Lung (tissue), 12 donors: ENCODE measurements around the gene STPG1. TPM values are rescaled to one million over a fixed set of nuclear protein-coding genes. Genes with fewer than 3 reads are reported as not detected.

ENCODE experiments used
- ATAC-seq: fragments of 200-7000 bp; cut with Tn5 transposase; one replicate; pipeline ENCODE4 v1.9.1; 2020; ENCODE audit warnings: moderate number of reproducible peaks; ENCODE audit not compliant: insufficient read depth, low FRiP score
- DNase-seq, 3 donors: peaks; one replicate each; pipeline ENCODE4 v3.0.0-alpha.2; 2013 to 2017
- H3K27ac ChIP-seq, 2 donors: one replicate each; pipeline ENCODE4 v1.5.1; 2013; ENCODE audit warnings: mild to moderate bottlenecking in 2 of 2, moderate library complexity in 2 of 2, control low read depth in 1 of 2, inconsistent platforms in 1 of 2, low read depth in 1 of 2, low read length in 1 of 2
- H3K27me3 ChIP-seq, 3 donors: one replicate each; pipeline ENCODE4 v1.5.1; 2013; ENCODE audit warnings: low read length in 2 of 3; ENCODE audit not compliant: control insufficient read depth in 3 of 3, insufficient read depth in 3 of 3
- H3K36me3 ChIP-seq, 4 donors: one replicate each; pipeline ENCODE4 v1.5.1; 2013; ENCODE audit warnings: low read length in 4 of 4, mild to moderate bottlenecking in 1 of 4, moderate library complexity in 1 of 4; ENCODE audit not compliant: control insufficient read depth in 4 of 4, insufficient read depth in 4 of 4
- H3K4me1 ChIP-seq, 5 donors: one replicate each; pipeline ENCODE4 v1.5.1; 2013; ENCODE audit warnings: low read length in 5 of 5, mild to moderate bottlenecking in 2 of 5, moderate library complexity in 1 of 5; ENCODE audit not compliant: control insufficient read depth in 5 of 5, insufficient read depth in 5 of 5
- H3K4me3 ChIP-seq: one replicate; pipeline ENCODE4 v1.5.1; 2013; ENCODE audit warnings: mild to moderate bottlenecking, control low read depth, moderate library complexity
- H3K9ac ChIP-seq, 2 donors: one replicate each; pipeline ENCODE4 v1.5.1; 2013; ENCODE audit warnings: low read length in 2 of 2, control low read depth in 1 of 2; ENCODE audit not compliant: insufficient read depth in 1 of 2
- H3K9me3 ChIP-seq, 4 donors: one replicate each; pipeline ENCODE4 v1.5.1; 2013; ENCODE audit warnings: low read length in 3 of 4, mild to moderate bottlenecking in 1 of 4, moderate library complexity in 1 of 4; ENCODE audit not compliant: control insufficient read depth in 4 of 4, insufficient read depth in 3 of 4
- CTCF ChIP-seq: IDR thresholded peaks from 2 replicates; pipeline ENCODE4 v1.5.1; 2012; ENCODE audit warnings: mild to moderate bottlenecking; ENCODE audit errors: control extremely low read depth, extremely low read depth
- WGBS, 2 donors: extraction: QIAGEN DNeasy Blood & Tissue Kit; methylation state at CpG; one replicate each; pipeline ENCODE4 v1.1.7; 2013; 5-methylcytosine and 5-hydroxymethylcytosine counted together
- polyA plus RNA-seq, 2 donors: library from polyadenylated mRNA; stranded (reverse); fragments of 200-250 nt; gene quantifications; one replicate each; pipeline ENCODE4 v1.2.1, GENCODE V29; 2013
- total RNA-seq, 2 donors: library from RNA; depleted of rRNA in 1 of 2; stranded (reverse); fragments of >200 nt in 1 of 2; gene quantifications; one replicate each; pipeline ENCODE4 v1.2.1, GENCODE V29; 2014 to 2021
- donor health status: control.
- donor health status: control.
- donor health status: Bipolar disorder and iron deficiency.
- donor health status: healthy.
- donor health status: DM: yes; HTN: yes; CAD: no.

STPG1 gene
- total and polyA plus RNA-seq, 4 donors, result 6.7 to 13.5 (median 9.8) TPM

- Histone ChIP-seq H3K27me3 (no peaks in the 10 kb centered on the region), H3K4me3 (no peak overlapping the region), H3K9ac (no peak overlapping the region), H3K4me1 (peaks cover 0 to 4% (median 0%) of the 10 kb centered on the region in 5 donors), H3K36me3 (peaks cover 2 to 14% (median 4%) of the 10 kb centered on the region in 4 donors), H3K27ac (no peak overlapping the region), H3K9me3 (no peaks in the 10 kb centered on the region)
- whole genome bisulfite sequencing, 2 donors, result 94 to 95% methylated on average over 3 of the region's 3 CpGs
- no peak for TF ChIP-seq CTCF
- ATAC-seq, result no peak
- DNase-seq, result no peak
These were observed 11.4 kb upstream of the STPG1 start for GRCh38 chr1:24424990-24425389.

- Histone ChIP-seq H3K9ac (no peak overlapping the region), H3K9me3 (no peaks in the 10 kb centered on the region), H3K4me3 (no peak overlapping the region), H3K36me3 (peaks cover 2 to 14% (median 6%) of the 10 kb centered on the region in 4 donors), H3K27me3 (no peaks in the 10 kb centered on the region), H3K4me1 (peaks cover 0 to 4% (median 0%) of the 10 kb centered on the region in 5 donors), H3K27ac (no peak overlapping the region)
- no peak for TF ChIP-seq CTCF
- no peak for DNase-seq
- 82 to 91% methylated on average over 5 of the region's 5 CpGs for WGBS, 2 donors
- no peak for ATAC-seq
These were observed 10.6 kb upstream of the STPG1 start for GRCh38 chr1:24424207-24424606.

GRCh38 chr1:24421502-24421901 lies 7.9 kb upstream of the STPG1 start:
- H3K27ac ChIP-seq, result no peak overlapping the region
- peaks cover 2 to 9% (median 5%) of the 10 kb centered on the region in 4 donors for H3K36me3 ChIP-seq
- no peak overlapping the region for H3K4me3 ChIP-seq
- WGBS, 2 donors, result 65 to 85% methylated on average over 2 of the region's 2 CpGs
- no peak for ATAC-seq
- H3K4me1 ChIP-seq, result peaks cover 0 to 6% (median 1%) of the 10 kb centered on the region in 5 donors
- DNase-seq, result no peak
- TF ChIP-seq CTCF, result no peak
- no peaks in the 10 kb centered on the region for H3K27me3 ChIP-seq
- no peak overlapping the region for H3K9ac ChIP-seq
- no peaks in the 10 kb centered on the region for H3K9me3 ChIP-seq

GRCh38 chr1:24420547-24420946 lies 7.0 kb upstream of the STPG1 start:
- no peaks in the 10 kb centered on the region for H3K27me3 ChIP-seq
- no peak overlapping the region for H3K4me3 ChIP-seq
- 38 to 57% methylated on average over 4 of the region's 4 CpGs for WGBS, 2 donors
- H3K9ac ChIP-seq, result no peak overlapping the region
- ATAC-seq, result no peak
- no peak for TF ChIP-seq CTCF
- no peak overlapping the region for H3K27ac ChIP-seq
- H3K36me3 ChIP-seq, result peaks cover 2 to 9% (median 5%) of the 10 kb centered on the region in 4 donors
- no peaks in the 10 kb centered on the region for H3K9me3 ChIP-seq
- DNase-seq, result peak in 1 of 3 donors; percentile 20
- H3K4me1 ChIP-seq, result peaks cover 0 to 12% (median 6%) of the 10 kb centered on the region in 5 donors
